ENCODE measurements around the gene COL5A1.

COL5A1 gene

GRCh38 chr9:134869554-134870300 is 228.1 kb downstream of the COL5A1 start (continued):
- no peak for TF ChIP-seq TSHZ2 (CRISPR knock-in tag; IDR thresholded peaks at IDR 0.05)

GRCh38 chr9:134870301-134870694 is 228.7 kb downstream of the COL5A1 start:
- no peak for TF ChIP-seq GLIS3 (CRISPR knock-in tag; IDR thresholded peaks at IDR 0.05)
- TF ChIP-seq CSDC2 (CRISPR knock-in tag; IDR thresholded peaks at IDR 0.05): no peak
- no peak for TF ChIP-seq SNAI2 (CRISPR knock-in tag; IDR thresholded peaks at IDR 0.05)
- no peak for TF ChIP-seq ESRRG (CRISPR knock-in tag; IDR thresholded peaks at IDR 0.05)
- no peak for TF ChIP-seq POU6F1 (CRISPR knock-in tag; IDR thresholded peaks at IDR 0.05; ENCODE audit: borderline replicate concordance, low read depth)
- TF ChIP-seq OSR1 (CRISPR knock-in tag; IDR thresholded peaks at IDR 0.05): no peak
- TF ChIP-seq ZC3H10 (CRISPR knock-in tag; IDR thresholded peaks at IDR 0.05): no peak
- no peak for TF ChIP-seq ZFP30 (CRISPR knock-in tag; IDR thresholded peaks at IDR 0.05)
- TF ChIP-seq ZFP3 (CRISPR knock-in tag; IDR thresholded peaks at IDR 0.05): no peak
- no peak for TF ChIP-seq TOX (CRISPR knock-in tag; IDR thresholded peaks at IDR 0.05; ENCODE audit: borderline replicate concordance)
- no peak for TF ChIP-seq ZNF8 (CRISPR knock-in tag; IDR thresholded peaks at IDR 0.05)
- TF ChIP-seq ZNF565 (CRISPR knock-in tag; conservative IDR thresholded peaks at IDR 0.05; ENCODE audit: low read depth): no peak
- no peak for TF ChIP-seq PPARA (CRISPR knock-in tag; IDR thresholded peaks at IDR 0.05; ENCODE audit: borderline replicate concordance)
- TF ChIP-seq TSHZ2 (CRISPR knock-in tag; IDR thresholded peaks at IDR 0.05): no peak
- no peak for TF ChIP-seq RARB (CRISPR knock-in tag; IDR thresholded peaks at IDR 0.05)
- TF ChIP-seq CSRNP3 (CRISPR knock-in tag; IDR thresholded peaks at IDR 0.05): no peak
- no peak for TF ChIP-seq ISL1 (CRISPR knock-in tag; IDR thresholded peaks at IDR 0.05)
- TF ChIP-seq ARNTL (CRISPR knock-in tag; IDR thresholded peaks at IDR 0.05; ENCODE audit: borderline replicate concordance, low read depth): no peak
- no peak for TF ChIP-seq ZNF70 (CRISPR knock-in tag; IDR thresholded peaks at IDR 0.05)
- no peak for ATAC-seq

GRCh38 chr9:134870746-134871662 is 229.4 kb downstream of the COL5A1 start:
- no peak for ATAC-seq
- TF ChIP-seq CSDC2 (CRISPR knock-in tag; IDR thresholded peaks at IDR 0.05): no peak
- TF ChIP-seq TSHZ2 (CRISPR knock-in tag; IDR thresholded peaks at IDR 0.05): no peak
- no peak for TF ChIP-seq ZNF8 (CRISPR knock-in tag; IDR thresholded peaks at IDR 0.05)
- TF ChIP-seq ISL1 (CRISPR knock-in tag; IDR thresholded peaks at IDR 0.05): no peak
- no peak for TF ChIP-seq ESRRG (CRISPR knock-in tag; IDR thresholded peaks at IDR 0.05)
- TF ChIP-seq TOX (CRISPR knock-in tag; IDR thresholded peaks at IDR 0.05; ENCODE audit: borderline replicate concordance): no peak
- TF ChIP-seq CREB5 (CRISPR knock-in tag; IDR thresholded peaks at IDR 0.05; ENCODE audit: low read depth): no peak
- no peak for TF ChIP-seq POU6F1 (CRISPR knock-in tag; IDR thresholded peaks at IDR 0.05; ENCODE audit: borderline replicate concordance, low read depth)
- TF ChIP-seq ZNF565 (CRISPR knock-in tag; conservative IDR thresholded peaks at IDR 0.05; ENCODE audit: low read depth): no peak
- TF ChIP-seq ARNTL (CRISPR knock-in tag; IDR thresholded peaks at IDR 0.05; ENCODE audit: borderline replicate concordance, low read depth): no peak

All from SK-N-SH treated with all-trans-retinoic acid at 6 μM for 48 hours (cell line).